ENCODE data around the gene FOXB2.

DNA sequence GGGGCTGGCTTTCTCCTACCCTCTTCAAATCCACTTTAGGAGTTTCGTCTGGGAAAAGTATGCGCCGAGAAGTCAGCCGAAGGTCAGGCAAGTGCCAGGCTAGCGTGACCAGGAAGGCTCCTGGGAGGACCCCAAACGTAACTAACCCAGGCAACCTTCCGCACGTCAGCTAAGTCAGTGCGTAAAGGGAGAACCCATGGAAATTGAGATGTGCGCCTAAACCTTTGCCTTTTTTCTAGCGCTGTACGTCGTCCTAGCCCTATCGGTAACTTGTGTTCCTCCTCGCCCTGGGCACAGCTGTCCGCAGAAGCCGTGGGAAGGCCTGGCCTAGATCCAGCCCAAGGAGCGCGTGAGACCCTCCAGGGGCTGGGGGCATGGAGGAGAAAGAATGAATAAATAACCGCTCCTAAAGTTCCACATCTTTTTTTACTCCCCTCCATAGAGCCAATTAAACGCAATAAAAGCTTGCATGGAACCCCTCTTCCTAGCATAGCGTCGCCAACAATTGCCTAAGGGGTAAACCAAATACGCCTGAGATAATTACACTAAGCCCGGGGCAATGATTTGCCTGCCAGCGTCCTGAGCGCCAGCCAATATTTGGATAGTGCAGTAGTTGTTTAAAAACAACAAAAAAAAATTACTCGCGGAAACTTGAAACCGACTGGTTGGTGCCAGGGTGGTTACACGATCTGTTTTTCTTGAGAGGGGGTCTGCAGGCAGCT is 4.0 kb upstream of the FOXB2 start:
- TF ChIP-seq GATA2 (IDR thresholded peaks at IDR 0.05; ENCODE audit: low read depth, low read length) (no peak), GATA3 (IDR thresholded peaks at IDR 0.05; ENCODE audit: low read depth, low read length) (no peak)

Data from SH-SY5Y (cell line).